Testis (tissue), 2 donors: ENCODE results near the gene AK9.

ENCODE experiments used
- CTCF ChIP-seq, 3 experiments: fragments of 450-650 bp in 2 of 3; fragments of 200-600 bp in 1 of 3; sonication (generic) in 1 of 3; IDR thresholded peaks; one replicate each; pipeline ENCODE4 v1.5.1; 2016 to 2019; ENCODE audit warnings: antibody characterized with exemption in 3 of 3, mild to moderate bottlenecking in 2 of 3, moderate library complexity in 1 of 3
- POLR2A ChIP-seq: fragments of 450-650 bp; IDR thresholded peaks from one replicate; pipeline ENCODE4 v1.6.1; 2017; ENCODE audit warnings: antibody characterized with exemption, mild to moderate bottlenecking, moderate library complexity

DNA sequence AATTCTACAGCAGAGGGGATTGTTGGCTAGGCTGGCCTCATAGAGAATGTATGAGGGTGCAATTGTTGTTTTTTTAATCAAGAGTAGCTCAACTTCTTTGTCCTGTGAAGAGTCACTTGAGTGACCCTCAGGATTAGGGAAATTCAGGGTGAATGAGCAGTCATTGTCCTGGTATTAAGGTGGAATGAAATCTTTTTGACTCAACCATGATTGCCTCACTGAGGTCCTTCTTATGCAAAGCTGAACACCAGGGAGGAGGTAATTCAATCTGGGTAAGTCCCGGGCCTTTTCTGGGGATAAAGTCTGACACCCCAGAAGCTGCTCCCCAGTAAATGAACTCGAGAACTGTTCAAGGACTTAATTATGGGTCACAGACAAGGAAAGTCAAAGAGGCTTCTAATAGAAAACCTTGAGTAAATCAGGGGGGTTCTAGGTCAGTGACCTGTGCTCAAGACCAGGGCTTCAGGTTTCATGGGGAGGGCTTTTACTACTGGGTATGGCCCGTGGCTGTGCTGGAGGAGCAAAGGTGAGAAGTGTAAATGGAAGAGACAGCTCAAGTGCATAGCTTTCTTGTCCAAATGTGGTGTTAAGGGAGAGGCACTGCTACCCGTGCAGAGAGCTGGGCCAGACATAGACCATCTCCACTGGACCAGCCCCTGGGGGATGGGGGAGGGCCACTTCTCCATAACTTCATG lies 182.7 kb downstream of the AK9 start:
- TF ChIP-seq POLR2A (no peak), CTCF (IDR thresholded peaks at IDR 0.05) (no peak)
